Measurements from ENCODE around the gene SPDYC.

The SPDYC gene

DNA sequence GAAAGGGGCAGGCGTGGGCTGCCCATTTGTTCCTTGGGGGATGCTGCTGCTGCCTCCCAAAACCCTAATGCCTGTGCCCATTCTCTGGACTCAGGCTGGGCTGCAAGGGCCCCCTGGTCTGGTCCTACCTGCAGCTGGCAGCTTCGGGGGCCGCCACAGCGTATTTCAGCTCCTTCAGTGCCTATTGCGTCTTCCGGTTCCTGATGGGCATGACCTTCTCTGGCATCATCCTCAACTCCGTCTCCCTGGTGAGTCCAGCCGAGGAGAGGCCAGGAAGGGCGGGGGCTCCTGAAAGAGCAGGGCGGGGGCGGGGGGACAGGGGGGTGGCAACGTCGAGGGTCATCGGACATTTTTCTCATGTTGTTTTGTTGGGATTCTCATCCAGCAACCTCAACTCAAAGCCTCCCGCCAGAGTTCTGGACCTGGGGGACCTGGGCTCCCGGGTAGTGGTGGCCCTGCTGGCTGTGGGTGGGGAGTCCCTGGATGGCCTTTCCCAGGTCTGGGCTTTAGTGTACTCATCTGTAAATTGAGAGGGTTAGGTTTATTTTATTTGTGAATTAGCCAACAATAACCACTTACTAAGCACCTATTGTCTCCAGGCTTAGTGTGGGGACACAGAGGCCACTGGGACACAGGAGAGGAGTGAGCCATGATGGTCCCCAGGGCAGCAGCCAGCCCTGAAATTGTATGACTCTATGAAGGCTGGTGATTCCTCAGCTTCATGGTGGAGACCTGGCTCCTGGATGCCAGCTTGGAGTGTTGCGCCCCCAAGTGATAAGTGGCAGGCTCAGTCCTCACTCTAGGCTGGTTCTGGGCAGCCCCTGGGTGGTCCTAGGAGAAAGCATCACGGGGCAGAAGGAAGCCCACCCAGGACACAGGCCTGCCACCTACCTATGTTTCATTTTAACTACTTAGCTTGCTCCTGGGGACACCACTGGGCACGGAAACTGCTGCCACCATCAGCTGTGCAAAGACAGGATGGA lies 47.7 kb downstream of the SPDYC start:
- DNase-seq (ENCODE audit: insufficient read length, low spot score), result no peak

DNA sequence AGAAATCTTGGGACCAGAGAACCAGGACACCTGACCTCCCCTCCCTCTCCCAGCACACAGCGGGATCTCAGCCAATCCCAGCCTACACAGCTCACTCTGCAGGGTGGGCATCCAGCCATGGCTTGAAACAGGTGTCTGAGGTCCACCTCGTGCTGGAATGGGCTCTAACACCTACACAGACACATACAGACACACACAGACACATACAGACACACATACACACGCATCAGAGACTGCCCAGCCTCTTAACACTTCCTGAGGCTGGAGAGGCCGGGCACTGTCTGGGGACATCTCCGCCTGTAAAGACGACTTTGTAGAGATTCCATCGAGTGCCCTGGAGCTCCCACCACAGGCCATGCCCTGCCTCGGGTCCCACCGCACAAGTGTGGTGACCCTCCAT lies 48.4 kb downstream of the SPDYC start:
- FAIRE-seq (no peak), DNase-seq (ENCODE audit: insufficient read length, low spot score) (no peak)

More for the DNA sequence above, 47.7 kb downstream of the SPDYC start:
- no peak for FAIRE-seq

DNA sequence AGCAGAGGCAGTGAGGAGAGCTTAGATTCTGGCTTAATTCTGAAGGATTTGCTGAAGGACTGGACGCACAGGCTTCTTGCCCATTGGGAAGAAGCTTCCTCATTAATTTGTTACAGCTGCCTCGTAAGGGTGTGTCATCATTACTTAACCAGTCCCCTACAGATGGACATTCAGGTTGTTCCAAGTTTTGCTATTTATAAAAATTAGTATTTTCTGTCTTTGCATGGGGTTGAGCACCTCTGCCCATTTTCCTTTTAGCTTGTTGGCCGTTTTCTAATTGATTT lies 49.8 kb downstream of the SPDYC start:
- FAIRE-seq (no peak), DNase-seq (ENCODE audit: insufficient read length, low spot score) (no peak)

DNA sequence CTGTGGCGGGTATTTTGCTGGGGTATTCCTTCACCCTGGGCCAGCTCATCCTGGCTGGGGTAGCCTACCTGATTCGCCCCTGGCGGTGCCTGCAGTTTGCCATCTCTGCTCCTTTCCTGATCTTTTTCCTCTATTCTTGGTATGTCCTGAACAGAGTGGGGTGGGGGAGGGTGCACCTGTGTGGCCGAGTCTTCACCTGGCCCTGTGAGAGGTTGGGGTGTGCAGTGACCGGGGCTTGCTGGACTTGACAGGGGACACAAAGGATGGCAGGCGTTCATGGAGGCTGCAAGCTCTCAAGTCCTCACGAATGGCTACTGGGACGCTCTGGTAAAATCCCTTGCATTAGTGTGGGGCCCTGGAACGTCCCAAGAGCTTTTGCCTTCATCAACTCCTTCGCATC lies 51.0 kb downstream of the SPDYC start:
- no peak for FAIRE-seq

More for the DNA sequence above, 51.0 kb downstream of the SPDYC start:
- no peak for DNase-seq (ENCODE audit: insufficient read length, low spot score)
